HepG2 (cell line): ENCODE data around the gene FSCN2.

Source experiments
- ATF1 ChIP-seq: IDR thresholded peaks from 2 replicates; pipeline ENCODE4 v1.6.1; 2016; ENCODE audit warnings: mild to moderate bottlenecking, control low read depth
- BHLHE40 ChIP-seq: IDR thresholded peaks from 2 replicates; pipeline ENCODE4 v1.6.1; 2011; ENCODE audit warnings: low read length, improper control_type of control experiment
- DMAP1 ChIP-seq: IDR thresholded peaks from 2 replicates; pipeline ENCODE4 v1.6.1; 2016
- EZH2 ChIP-seq: conservative IDR thresholded peaks from 2 replicates; pipeline ENCODE4 v1.6.1; 2012; ENCODE audit warnings: mild to moderate bottlenecking, low read depth, low read length, moderate library complexity
- KDM5B ChIP-seq: sonication (generic); formaldehyde crosslinking; IDR thresholded peaks from 2 replicates; pipeline ENCODE4 v1.4.0; 2020; ENCODE audit warnings: missing genetic modification reagents, mild to moderate bottlenecking, borderline replicate concordance
- NR2F2 ChIP-seq: IDR thresholded peaks from 2 replicates; pipeline ENCODE4 v1.6.1; 2012; ENCODE audit warnings: low read depth, inconsistent platforms, borderline replicate concordance
- POLR2A ChIP-seq, 2 experiments: IDR thresholded peaks; 2 replicates each; pipeline ENCODE4 v1.6.1; 2011; ENCODE audit warnings: low read depth in 2 of 2, low read length in 2 of 2, mild to moderate bottlenecking in 1 of 2, moderate library complexity in 1 of 2; ENCODE audit not compliant: insufficient read depth in 1 of 2
- TF ChIP-seq, protein P1 (sequence below): sonication (generic); formaldehyde crosslinking; IDR thresholded peaks from 2 replicates; pipeline ENCODE4 v1.5.0; 2020; ENCODE audit warnings: mild to moderate bottlenecking, missing genetic modification reagents, moderate library complexity

DNA sequence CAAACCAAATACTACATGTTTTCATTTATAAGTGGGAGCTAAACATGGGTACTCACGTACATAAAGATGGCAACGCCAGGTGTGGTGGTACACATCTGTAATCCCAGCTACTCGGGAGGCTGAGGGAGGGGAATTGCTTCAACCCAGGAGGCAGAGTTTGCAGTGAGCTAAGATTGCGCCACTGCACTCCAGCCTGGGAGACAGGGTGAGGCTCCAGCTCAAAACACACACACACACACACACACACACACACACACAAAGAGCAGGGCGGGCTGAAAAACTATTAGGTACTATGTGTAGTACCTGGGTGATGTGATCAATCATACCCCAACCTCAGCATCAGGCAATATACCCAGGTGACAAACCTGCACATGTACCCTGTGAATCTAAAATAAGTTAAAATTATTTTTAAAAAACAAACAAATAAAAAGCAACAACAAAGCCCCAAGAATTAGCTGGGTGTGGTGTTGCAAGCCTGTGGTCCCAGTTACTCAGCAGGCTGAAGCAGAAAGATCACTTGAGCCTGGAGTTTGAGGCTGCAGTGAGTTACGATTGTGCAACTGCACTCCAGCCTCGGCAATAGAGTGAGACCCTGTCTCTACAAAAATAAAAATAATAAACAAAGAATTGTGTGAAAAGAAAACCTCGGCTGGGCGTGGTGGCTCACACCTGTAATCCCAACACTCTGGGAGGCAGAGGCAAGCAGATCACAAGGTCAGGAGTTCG is 35.8 kb downstream of the FSCN2 start:
- TF ChIP-seq ATF1 (no peak), NR2F2 (no peak), POLR2A (IDR thresholded peaks at IDR 0.05; ENCODE audit: insufficient read depth in 1 of 2, low read depth in 2 of 2, low read length in 2 of 2) (no peak), EZH2 (no peak), DMAP1 (CRISPR knock-in tag) (no peak), KDM5B (no peak), BHLHE40 (no peak)
- TF ChIP-seq, protein P1, sequence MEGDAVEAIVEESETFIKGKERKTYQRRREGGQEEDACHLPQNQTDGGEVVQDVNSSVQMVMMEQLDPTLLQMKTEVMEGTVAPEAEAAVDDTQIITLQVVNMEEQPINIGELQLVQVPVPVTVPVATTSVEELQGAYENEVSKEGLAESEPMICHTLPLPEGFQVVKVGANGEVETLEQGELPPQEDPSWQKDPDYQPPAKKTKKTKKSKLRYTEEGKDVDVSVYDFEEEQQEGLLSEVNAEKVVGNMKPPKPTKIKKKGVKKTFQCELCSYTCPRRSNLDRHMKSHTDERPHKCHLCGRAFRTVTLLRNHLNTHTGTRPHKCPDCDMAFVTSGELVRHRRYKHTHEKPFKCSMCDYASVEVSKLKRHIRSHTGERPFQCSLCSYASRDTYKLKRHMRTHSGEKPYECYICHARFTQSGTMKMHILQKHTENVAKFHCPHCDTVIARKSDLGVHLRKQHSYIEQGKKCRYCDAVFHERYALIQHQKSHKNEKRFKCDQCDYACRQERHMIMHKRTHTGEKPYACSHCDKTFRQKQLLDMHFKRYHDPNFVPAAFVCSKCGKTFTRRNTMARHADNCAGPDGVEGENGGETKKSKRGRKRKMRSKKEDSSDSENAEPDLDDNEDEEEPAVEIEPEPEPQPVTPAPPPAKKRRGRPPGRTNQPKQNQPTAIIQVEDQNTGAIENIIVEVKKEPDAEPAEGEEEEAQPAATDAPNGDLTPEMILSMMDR (CRISPR knock-in tag) = no peak
